NB4 (cell line): ENCODE results near the gene SIN3A.

ENCODE experiments used
- POLR2A ChIP-seq: IDR thresholded peaks from 2 replicates; pipeline ENCODE4 v1.6.1; 2011; ENCODE audit warnings: mild to moderate bottlenecking; ENCODE audit not compliant: insufficient read length; ENCODE audit errors: extremely low read depth
- TF ChIP-seq, protein P1 (sequence below): IDR thresholded peaks from one replicate; pipeline ENCODE4 v1.5.1; 2012; ENCODE audit warnings: low read depth, low read length

DNA sequence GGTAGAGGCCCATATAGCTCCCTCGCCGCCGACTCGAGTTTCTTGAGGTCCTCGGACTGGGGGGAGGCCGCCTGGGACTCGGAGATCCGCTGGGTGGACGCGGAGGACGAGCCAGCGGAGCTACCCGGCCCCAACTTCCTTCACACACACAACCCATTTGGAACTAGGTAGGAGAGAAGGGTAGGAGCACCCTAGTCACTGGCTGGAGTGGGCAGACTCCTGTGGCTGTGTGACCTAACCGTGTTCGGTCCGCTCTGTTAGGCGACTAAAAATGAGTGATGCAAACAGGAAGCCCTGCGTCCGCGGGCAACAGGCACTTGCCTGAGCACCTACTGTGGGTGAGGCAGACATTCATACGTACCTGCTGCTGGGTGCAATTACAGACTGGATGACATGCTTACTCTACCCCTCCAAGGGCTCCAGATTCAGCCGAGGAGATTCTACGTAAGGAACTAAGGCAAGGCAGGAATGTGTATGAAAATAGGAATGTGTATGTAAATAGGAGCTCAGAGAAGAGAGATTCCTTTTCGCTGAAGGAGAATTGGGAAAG lies 4.6 kb upstream of the SIN3A start:
- TF ChIP-seq, protein P1, sequence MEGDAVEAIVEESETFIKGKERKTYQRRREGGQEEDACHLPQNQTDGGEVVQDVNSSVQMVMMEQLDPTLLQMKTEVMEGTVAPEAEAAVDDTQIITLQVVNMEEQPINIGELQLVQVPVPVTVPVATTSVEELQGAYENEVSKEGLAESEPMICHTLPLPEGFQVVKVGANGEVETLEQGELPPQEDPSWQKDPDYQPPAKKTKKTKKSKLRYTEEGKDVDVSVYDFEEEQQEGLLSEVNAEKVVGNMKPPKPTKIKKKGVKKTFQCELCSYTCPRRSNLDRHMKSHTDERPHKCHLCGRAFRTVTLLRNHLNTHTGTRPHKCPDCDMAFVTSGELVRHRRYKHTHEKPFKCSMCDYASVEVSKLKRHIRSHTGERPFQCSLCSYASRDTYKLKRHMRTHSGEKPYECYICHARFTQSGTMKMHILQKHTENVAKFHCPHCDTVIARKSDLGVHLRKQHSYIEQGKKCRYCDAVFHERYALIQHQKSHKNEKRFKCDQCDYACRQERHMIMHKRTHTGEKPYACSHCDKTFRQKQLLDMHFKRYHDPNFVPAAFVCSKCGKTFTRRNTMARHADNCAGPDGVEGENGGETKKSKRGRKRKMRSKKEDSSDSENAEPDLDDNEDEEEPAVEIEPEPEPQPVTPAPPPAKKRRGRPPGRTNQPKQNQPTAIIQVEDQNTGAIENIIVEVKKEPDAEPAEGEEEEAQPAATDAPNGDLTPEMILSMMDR = no peak
- no peak for TF ChIP-seq POLR2A
